NCI-H526 treated with DMSO at 0.1 percent for 48 hours (cell line): Measurements from ENCODE around the gene IL36B.

Experiments
- DNase-seq: peaks from one replicate; lab custom pipeline; 2025; lab: John Stamatoyannopoulos, UW

The IL36B gene

DNA sequence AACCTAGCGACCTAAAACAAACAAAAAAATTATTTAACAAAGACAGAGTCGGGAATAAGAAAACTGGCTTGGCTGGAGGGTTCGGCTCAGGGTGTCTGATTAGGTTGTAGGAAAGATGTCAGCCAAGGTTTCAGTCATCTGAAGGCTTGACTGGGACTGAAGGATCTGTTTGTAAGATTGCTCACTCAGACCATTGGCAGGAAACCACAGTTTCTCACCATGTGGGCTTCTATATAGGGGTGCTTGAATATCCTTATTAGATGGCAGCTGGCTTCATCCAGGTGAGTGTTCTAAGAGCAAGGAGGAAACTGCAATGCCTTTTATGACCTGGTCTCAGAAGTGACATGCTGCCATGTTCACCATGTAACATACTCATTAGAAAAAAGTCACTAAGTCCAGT is 999 bp upstream of the IL36B start:
- no peak for DNase-seq

DNA sequence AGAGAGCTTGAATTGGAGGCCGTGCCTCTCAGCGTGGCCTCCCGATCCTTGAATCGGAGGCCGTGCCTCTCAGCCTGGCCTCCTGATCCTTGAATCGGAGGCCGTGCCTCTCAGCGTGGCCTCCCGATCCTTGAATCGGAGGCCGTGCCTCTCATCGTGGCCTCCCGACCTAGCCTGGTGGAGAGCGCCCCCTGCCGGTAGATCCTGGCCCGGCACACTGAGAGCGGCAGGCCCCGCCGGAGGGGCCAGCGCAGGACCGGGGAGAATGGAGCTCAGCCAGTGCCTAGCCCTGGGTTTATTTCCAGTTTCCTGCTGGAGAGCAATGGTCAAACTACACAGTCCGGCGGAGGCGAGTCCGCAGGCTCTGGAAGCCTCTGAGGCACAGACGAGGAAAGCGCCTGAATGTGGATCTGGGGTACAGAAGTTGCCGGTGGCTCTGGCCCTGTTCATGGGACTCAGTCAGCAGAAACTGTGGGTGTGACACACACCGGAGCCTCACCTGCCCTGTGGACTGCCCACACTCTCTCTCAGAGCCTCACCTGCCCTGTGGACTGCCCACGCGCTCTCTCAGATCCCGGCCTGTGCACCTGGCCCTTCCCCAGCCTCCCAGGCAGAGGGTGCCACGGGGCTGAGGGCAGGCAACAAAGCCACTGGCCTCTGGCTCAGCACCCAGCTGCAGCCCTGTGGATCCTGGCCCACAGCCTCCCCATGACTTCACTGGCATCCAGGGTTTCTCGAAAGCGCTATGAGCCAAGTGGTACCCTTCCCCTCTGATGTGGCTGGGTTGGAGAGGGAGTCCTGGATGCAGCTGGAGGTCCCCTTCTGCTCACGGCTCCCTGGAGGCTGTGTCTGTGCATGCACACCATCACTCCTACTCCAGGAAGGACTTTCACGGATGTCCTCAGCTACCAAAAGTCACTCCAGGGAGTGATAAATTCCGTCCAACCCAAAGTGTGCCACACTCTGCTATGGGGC is 1.5 kb downstream of the IL36B start:
- no peak for DNase-seq

DNA sequence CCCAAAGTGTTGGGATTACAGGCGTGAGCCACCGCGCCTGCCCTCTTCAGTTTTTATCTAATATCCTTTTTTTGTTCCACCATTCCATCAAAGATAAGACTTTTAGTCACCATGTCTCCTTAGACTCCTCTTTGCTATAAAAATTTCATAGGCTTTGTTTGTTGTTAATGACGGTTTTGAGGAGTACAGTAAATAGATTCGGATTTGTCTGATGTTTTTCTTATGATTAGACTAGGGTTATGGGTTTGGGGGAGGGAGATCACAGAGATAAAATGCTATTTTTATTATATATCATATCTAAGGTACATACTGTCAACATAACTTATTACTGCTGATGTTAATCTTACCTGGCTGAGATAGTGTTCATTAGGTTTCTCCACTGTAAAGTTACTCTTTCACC is 6.2 kb downstream of the IL36B start:
- no peak for DNase-seq

DNA sequence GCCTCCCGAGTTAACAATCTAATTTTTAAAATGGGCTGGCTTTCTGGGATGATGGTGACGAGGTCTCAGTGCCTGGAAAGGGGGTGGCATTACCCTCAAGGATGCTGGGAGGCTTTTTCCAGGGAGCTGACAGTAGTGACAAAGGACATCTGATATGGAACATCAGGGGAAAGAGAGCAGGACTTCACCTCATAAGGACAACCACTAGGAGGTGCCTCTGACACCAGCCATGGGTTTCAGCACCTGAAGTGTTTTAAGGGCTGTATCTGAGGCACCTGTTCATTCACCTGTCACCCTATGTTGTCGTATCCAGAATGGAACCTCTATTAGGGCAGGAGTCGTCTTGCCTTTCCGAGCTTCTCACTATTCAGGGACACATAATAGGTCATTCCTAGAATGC is 10.8 kb downstream of the IL36B start:
- DNase-seq, result no peak

DNA sequence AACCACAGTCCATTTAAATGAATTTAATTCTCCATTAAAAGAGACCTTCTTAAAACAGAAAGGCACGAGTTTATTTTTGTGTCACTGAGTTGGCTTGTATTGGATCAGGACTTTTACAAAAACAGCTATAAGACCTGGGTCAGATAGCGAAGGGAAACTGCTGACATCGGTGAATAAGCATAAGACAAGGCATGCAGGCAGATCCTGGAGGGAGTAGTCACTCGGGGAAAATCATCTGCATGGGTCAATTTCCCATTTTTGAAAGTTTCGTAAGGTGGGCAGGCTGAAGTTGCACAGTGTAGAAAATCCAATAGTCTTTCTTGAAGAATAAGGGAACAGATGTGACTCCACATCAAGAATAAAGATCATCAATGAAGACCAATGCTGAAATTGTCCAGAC is 12.9 kb downstream of the IL36B start:
- no peak for DNase-seq

DNA sequence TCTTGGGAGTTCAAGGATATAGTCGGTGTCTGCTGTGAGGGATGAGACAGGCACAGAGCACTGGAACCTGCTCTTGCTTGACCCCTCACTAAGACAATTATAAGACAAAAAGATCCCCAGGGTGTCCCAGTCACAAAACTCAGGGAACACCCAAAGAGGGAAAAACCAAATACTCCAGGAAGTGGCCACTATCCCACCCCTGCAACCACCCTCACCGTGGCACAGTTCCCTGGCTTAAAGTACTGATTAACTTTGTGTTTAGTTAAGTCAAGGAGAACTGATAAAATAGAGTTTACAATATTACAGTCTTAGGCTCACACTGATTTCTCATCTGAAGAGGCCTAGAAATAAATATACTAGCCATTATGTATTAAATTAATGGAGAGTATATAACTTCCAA is 13.5 kb downstream of the IL36B start:
- no peak for DNase-seq

DNA sequence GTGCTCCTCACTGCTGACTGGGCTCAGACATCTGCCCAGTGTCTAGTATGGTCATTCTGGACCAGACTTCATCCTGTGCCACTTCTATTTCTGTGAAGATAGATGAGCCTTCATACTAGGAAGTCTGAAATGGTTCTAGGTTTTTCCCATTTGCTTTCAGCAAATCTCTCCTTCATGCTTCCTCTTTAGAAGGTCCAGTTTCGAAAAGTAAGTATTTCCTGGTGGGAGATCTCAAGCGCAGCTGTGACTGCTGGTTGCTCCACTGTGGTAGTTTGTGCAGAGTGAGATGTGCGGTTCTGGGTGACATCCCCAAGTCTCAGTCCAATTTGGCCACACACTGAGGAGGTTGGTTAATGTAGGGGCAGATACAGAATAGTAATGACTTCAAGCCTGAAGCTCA is 14.4 kb downstream of the IL36B start:
- DNase-seq, result no peak

DNA sequence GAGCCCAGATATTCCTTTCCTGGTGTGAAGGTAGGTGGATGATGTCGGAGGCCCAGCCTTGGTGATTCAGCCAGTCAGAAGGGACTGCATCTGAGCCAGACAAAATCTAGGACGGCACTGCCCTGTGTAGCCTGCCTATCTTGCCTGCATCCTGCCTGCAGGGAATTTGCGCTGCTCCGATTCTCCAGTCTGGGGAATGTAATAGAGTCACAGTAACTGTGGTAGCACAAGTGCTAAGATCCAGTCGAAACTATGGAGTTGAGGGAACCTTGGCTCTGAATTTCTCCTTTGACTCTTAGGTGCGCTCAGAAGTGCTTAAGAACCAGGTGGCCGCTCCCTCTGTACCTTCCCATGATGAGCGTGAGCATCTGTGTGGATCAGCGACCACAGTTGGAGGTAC is 15.9 kb downstream of the IL36B start:
- DNase-seq, result no peak

DNA sequence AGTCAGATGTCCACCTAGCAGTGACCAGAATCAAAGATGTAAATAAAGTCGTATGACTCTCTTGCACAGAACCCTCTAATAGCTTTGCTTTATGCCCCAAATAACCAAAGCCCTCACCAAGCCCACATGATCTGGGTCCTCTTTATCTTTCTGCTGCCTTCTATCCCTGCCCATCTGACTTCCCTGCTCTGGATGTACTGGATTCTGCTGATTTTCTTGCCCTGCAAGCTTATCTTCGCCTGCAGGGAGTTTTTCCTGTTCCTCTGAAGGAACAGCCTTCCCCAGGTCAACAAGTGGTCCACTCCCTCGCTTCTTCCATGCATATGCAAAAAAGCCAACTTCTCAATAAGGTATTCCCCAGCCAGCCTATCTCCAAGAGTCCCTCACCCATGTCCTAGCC is 18.7 kb downstream of the IL36B start:
- no peak for DNase-seq

DNA sequence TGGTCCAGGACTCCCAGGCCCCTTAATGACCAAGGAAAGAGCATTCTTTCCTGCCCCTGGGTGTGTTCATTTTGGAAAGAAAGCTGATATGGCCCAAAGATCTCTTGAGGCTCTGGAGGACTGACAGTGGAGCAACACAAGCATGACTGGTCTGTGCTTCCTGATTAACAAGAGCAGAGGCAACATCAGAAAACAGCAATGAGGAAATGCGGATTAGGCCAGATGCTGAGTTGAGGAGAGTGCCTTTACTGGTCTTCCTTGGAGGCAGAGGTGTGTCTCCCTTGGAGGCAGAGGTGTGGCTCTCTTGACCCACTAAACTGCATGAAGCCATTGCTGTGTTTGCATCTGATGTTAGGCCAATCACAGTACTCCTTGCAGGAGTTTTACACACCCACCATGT is 19.9 kb downstream of the IL36B start:
- no peak for DNase-seq

DNA sequence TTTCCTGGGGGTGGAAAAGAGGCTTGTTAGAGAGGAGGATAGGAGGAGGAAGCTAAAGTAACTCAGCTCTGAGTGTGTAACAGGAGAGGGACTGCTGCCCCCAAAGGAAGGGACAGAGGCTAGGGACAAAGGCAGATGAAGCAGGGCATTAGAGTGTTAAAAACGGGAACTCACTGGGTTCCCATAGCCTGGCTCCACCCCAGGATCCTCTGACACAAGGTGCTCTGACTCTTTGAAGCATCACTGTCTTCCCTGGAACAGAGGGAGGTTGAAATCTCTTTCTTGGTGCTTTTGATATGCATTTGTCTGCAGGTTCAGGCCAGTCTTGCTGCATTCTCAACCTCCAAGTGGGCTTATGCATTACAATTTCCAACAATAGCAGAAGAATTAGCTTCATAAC is 24.6 kb downstream of the IL36B start:
- no peak for DNase-seq

DNA sequence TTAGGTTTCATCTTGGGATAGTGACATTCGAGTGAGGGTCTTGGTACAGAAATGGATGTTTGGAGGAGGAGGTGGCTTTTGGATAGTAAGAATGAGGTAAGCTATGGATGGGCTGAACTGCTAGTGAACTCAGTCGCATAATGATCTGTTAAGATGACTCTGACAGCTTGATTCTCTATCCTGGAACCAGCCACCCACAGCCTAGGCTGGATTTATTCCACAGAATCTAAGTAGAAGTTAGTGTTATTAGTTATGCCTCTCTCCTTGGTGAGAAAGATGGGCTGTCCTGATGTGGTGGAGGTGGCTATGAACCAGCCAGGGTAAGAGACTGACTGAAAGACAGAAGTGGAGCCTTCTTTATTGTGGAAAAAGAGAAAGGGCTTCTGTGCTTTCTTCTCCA is 25.0 kb downstream of the IL36B start:
- no peak for DNase-seq

DNA sequence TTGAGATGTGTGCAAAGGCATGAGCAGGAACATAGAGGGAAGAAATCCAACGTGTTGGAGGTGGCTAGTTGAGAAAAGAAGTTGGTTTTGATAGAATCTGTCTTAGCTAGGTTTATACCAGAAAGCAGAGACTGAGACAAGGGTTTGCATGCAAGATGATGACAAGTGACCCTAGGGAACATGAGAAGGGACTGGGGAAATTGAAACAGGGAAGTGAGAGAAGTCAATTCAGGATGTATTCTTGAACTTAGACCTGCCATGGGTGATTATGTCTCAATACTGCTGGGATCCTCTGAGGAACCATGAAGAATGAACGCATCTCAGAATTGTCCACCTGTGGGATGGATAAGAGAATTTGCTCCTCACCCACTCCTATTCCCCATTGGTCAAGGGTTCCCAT is 26.9 kb downstream of the IL36B start:
- no peak for DNase-seq

DNA sequence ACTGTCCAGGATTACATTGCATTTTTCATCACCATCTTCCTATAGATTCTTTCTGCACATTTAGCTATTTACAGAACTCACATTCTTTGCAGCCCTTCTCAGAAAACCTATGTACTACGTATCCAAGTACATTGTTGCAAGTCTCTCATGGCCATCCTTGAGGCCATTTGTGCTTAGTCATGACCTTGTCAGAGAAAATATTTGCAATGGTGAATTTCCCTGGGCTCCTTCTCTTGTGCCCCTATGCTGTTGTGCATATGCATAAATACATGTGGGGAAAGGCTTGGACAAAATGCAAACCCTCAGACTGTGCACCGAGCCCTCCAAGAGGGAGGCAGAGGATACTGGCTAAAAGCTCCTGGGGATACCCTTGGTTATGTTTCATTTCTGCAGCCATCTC is 27.9 kb downstream of the IL36B start:
- no peak for DNase-seq

DNA sequence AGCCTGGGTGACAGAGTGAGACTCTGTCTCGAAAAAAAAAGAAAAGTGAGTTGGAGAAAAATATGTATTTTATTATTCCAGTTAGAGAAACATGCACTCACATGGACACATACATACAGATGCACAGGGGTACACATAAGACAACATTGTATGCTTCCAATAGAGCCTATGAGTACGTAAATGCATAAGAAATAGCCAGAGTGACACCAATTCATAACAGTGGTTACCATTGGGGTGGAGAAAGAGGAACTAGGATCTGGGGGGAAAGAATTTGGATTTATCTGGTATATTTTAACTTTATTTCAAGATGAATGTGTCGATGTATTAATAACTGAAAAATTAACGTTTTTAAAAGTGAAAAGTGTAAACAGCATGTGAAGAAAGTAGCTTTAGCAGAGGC is 31.4 kb downstream of the IL36B start:
- no peak for DNase-seq

DNA sequence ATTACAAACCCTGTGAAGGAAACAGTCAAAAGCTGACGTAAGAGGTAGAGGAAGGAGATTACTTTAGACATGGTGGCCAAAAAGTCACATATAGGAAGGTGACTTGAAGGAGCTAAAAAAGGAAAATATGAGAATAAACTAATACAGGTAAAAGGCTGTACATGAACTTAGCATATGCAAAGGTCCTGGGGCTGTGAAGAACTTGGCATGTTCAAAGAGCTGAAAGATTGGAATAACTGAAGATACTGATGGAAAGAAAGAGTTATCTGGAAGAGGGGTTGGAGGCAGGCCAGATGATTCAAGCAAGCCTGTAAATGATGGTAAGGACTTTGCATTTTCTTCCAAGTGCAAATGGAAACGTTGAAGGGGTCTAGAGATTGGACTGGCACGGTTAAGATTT is 34.2 kb downstream of the IL36B start:
- no peak for DNase-seq

DNA sequence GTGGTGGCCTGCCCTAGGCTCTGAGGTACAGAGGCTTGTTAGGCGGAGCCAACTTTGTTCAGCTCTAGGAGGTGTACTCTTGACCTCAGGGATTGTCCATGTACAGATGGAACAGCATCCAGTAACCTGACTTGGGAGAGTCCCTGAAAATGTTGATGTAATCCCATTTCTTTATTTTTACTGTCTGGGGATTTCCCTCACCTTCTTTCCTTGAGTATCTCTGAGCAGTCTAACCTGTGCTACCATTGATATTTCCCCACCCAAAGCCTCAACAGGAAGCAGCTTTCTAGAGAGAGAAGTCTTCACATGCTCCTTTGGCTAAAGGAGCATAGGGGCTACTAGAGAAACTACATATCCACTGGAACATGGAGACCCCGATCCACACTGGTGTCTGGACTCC is 37.0 kb downstream of the IL36B start:
- no peak for DNase-seq

DNA sequence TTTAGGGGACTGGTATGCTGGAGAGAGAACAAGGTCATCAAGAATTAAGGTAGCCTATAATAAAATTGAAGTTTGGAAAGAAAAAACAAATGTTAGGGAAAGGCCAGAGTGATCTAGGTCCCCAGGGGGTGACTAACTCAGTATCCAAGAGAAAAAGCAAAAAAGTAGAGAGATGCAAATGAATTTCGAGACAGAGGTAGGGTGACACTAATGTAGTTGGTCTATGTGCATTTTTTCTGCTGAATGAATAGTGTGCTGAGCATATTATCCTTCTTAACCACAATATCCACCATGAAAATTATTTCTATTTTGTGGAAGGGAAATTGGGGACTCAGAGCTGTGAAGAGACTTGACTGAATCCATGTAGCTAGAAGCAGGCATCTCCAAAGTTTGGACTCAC is 37.6 kb downstream of the IL36B start:
- DNase-seq, result no peak

DNA sequence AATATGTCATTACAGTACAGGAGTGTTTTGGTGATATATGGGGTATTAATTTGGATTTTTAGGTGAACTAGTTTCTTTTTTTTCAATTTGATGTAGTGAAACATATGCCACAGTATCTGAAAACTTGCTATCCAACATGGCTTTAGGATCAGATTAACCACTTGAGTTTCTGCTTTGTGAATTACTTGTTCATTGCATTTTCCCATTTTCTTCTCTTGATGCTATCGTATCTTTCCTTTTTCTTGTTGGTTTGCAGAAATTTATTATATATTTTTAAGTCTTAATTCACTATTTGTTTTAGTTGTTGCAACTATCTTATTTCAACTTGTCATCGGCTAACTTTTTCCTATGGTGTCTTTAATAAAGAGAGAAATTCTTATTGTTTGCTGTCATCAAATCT is 38.6 kb downstream of the IL36B start:
- no peak for DNase-seq

DNA sequence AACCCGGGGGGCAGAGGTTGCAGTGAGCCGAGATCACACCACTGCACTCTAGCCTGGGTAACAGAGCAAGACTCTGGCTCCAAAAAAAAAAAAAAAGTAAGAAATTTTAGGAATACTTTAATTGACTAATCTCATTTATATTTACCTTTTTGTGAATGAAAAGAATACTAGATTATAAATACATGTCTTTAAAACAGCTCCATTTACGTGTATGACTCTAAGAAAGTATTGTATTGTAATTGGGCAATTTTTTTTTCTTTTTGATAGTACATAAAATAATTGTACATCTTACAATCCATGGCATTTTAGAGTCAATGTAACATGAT is 39.4 kb downstream of the IL36B start:
- no peak for DNase-seq

DNA sequence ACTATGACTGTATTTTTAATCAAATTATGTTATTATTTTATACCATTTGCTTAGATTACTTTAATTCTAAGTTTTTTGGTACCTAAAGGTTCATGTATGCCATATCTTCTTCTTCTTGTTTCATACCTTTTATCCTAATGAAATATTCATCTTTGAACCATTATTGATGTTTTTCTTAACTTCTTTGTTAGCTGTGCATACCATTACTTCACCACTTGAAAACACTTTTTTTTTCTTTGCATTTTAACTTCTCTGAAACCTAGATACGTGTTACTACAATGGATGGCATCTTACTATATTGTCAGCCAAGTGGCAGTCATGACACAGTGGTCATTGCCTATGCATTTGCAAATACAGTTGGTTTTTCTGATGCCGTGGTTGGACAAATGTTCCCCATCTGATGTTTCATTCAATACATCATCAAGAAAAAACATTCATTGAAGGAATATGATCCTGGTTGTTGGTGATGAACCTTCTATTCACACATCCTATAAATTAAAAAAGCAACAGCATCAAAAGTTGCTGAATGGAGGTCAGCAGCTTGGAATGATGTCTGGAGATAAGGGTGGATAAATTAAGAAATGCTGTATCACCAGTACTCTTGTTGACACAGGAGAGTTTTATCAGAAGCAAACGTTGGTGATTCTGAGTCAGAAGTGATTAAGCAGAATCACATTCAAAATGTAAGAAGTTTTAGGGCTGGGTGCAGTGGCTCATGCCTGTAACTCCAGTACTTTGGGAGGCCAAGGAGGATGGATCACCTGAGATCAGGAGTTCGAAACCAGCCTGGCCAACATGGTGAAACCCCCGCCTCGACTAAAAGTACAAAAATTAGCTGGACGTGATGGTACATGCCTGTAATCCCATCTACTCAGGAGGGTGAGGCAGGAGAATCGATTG is 40.0 kb downstream of the IL36B start:
- no peak for DNase-seq

DNA sequence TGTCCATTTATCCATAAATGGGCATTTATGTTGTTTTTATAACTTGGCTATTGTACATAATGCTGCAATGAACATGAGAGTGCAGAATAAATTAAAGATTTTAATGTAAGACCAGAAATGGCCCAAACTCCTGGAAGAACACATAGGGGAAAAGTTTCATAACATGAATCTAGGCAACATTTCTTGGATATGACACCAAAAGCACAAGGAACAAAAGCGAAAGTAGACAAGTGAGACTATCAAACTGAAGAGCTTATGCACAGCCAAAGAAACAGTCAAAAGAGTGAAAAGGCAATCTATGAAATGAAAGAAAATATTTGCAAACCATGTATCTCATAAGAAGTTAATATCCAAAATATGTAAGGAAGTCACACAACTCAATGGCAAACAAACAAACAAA is 41.6 kb downstream of the IL36B start:
- DNase-seq, result no peak

DNA sequence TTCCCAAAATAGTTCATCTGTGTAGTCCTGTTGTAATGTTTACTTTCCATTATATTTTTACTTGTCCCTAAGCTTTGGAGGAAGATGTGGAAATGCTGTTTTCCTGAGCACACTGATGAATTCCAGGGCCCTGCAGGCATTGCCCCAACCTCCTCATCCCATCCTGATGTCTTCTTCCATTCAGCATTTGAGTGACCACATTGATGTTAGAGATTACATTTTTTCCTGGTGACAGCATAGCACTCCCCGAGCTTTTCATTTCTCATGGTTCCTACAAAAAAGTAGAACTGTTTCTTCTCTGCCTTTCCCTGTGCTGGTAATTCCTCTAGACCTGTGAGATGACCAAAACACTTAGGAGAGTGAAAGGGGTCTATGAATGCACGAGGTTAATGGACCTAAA is 42.6 kb downstream of the IL36B start:
- no peak for DNase-seq
